Measurements from ENCODE around the gene SART3. TPM values are rescaled to one million over a fixed set of nuclear protein-coding genes. Genes with fewer than 3 reads are reported as not detected.

Gene SART3
- total and polyA plus RNA-seq, 2 of the 13 experiments (the other 11 are each of a cell fraction or from before 2014, with no cell fraction given), result 16.1 to 69.9 TPM

DNA sequence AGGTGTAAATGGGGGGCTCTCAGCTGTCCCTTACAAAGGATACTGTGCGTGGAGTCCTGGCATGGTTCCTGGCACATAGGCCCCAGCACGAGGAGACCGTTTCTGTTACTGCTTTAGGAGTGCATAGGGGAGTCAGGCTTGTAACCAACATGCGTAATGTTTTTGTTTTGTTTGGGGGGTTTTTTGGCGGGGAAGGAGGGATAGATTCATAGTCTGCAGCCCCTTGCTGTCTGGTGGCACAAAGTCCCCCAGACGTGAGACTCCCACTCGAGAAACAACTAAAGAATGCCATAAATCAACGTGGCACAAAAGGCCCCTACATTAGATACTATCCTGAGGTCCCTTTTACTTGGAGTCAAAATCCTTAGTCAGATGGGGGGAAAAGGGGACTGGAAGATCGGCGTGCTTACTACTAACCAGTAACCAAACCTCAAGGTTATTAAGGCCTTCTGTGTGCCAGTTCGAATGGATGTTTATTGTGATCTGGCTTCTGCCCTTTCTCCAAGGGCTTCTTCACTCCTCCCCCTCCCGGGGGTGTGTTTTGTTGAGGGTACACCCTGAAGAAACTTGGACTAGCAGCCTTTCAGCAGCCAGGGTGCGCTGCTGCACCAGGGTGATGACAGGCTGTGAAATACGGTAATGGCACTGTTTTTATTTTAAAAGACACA lies 2.3 kb upstream of the SART3 start (continued):
- TF ChIP-seq, protein P1, sequence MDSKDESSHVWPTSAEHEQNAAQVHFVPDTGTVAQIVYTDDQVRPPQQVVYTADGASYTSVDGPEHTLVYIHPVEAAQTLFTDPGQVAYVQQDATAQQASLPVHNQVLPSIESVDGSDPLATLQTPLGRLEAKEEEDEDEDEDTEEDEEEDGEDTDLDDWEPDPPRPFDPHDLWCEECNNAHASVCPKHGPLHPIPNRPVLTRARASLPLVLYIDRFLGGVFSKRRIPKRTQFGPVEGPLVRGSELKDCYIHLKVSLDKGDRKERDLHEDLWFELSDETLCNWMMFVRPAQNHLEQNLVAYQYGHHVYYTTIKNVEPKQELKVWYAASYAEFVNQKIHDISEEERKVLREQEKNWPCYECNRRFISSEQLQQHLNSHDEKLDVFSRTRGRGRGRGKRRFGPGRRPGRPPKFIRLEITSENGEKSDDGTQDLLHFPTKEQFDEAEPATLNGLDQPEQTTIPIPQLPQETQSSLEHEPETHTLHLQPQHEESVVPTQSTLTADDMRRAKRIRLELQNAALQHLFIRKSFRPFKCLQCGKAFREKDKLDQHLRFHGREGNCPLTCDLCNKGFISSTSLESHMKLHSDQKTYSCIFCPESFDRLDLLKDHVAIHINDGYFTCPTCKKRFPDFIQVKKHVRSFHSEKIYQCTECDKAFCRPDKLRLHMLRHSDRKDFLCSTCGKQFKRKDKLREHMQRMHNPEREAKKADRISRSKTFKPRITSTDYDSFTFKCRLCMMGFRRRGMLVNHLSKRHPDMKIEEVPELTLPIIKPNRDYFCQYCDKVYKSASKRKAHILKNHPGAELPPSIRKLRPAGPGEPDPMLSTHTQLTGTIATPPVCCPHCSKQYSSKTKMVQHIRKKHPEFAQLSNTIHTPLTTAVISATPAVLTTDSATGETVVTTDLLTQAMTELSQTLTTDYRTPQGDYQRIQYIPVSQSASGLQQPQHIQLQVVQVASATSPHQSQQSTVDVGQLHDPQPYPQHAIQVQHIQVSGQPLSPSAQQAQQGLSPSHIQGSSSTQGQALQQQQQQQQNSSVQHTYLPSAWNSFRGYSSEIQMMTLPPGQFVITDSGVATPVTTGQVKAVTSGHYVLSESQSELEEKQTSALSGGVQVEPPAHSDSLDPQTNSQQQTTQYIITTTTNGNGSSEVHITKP (CRISPR knock-in tag; IDR thresholded peaks at IDR 0.05; ENCODE audit: low read depth), result peak; percentile 59; the same call in 1 of the 2 replicates
- TF ChIP-seq CREM (IDR thresholded peaks at IDR 0.05) (peak; percentile 29; the same call in 1 of the 2 replicates), CREM (CRISPR knock-in tag; IDR thresholded peaks at IDR 0.05) (no peak), BATF2 (CRISPR knock-in tag; IDR thresholded peaks at IDR 0.05) (no peak), ZNF335 (CRISPR knock-in tag; IDR thresholded peaks at IDR 0.05) (peak; percentile 91; the same call in 1 of the 2 replicates), RAD21 (CRISPR knock-in tag; IDR thresholded peaks at IDR 0.05) (peak; percentile 77), ONECUT2 (CRISPR knock-in tag; IDR thresholded peaks at IDR 0.05) (no peak), XRCC5 (optimal IDR thresholded peaks at IDR 0.05; ENCODE audit: low read length) (peak; percentile 52), PHF21A (CRISPR knock-in tag; IDR thresholded peaks at IDR 0.05) (no peak), KLF6 (CRISPR knock-in tag; IDR thresholded peaks at IDR 0.05) (0 out of 2 replicates have a peak, but pooled peaks have one; percentile 40), ZFP36 (IDR thresholded peaks at IDR 0.05; ENCODE audit: borderline replicate concordance, low read depth, low read length, partially characterized antibody) (no peak), FOXP4 (CRISPR knock-in tag; IDR thresholded peaks at IDR 0.05) (0 out of 2 replicates have a peak, but pooled peaks have one; percentile 30)
- TF ChIP-seq, protein P2, sequence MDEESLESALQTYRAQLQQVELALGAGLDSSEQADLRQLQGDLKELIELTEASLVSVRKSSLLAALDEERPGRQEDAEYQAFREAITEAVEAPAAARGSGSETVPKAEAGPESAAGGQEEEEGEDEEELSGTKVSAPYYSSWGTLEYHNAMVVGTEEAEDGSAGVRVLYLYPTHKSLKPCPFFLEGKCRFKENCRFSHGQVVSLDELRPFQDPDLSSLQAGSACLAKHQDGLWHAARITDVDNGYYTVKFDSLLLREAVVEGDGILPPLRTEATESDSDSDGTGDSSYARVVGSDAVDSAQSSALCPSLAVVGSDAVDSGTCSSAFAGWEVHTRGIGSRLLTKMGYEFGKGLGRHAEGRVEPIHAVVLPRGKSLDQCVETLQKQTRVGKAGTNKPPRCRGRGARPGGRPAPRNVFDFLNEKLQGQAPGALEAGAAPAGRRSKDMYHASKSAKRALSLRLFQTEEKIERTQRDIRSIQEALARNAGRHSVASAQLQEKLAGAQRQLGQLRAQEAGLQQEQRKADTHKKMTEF (CRISPR knock-in tag; IDR thresholded peaks at IDR 0.05), result 0 out of 2 replicates have a peak, but pooled peaks have one; percentile 40
- TF ChIP-seq, protein P3, sequence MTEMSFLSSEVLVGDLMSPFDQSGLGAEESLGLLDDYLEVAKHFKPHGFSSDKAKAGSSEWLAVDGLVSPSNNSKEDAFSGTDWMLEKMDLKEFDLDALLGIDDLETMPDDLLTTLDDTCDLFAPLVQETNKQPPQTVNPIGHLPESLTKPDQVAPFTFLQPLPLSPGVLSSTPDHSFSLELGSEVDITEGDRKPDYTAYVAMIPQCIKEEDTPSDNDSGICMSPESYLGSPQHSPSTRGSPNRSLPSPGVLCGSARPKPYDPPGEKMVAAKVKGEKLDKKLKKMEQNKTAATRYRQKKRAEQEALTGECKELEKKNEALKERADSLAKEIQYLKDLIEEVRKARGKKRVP (CRISPR knock-in tag; IDR thresholded peaks at IDR 0.05), result peak in 1 of 2 experiments; percentile 89; a peak in 2 of 4 replicates
- TF ChIP-seq, protein P4, sequence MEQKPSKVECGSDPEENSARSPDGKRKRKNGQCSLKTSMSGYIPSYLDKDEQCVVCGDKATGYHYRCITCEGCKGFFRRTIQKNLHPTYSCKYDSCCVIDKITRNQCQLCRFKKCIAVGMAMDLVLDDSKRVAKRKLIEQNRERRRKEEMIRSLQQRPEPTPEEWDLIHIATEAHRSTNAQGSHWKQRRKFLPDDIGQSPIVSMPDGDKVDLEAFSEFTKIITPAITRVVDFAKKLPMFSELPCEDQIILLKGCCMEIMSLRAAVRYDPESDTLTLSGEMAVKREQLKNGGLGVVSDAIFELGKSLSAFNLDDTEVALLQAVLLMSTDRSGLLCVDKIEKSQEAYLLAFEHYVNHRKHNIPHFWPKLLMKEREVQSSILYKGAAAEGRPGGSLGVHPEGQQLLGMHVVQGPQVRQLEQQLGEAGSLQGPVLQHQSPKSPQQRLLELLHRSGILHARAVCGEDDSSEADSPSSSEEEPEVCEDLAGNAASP (CRISPR knock-in tag; IDR thresholded peaks at IDR 0.05; ENCODE audit: borderline replicate concordance), result peak; percentile 71; the same call in 1 of the 2 replicates
- TF ChIP-seq, protein P5, sequence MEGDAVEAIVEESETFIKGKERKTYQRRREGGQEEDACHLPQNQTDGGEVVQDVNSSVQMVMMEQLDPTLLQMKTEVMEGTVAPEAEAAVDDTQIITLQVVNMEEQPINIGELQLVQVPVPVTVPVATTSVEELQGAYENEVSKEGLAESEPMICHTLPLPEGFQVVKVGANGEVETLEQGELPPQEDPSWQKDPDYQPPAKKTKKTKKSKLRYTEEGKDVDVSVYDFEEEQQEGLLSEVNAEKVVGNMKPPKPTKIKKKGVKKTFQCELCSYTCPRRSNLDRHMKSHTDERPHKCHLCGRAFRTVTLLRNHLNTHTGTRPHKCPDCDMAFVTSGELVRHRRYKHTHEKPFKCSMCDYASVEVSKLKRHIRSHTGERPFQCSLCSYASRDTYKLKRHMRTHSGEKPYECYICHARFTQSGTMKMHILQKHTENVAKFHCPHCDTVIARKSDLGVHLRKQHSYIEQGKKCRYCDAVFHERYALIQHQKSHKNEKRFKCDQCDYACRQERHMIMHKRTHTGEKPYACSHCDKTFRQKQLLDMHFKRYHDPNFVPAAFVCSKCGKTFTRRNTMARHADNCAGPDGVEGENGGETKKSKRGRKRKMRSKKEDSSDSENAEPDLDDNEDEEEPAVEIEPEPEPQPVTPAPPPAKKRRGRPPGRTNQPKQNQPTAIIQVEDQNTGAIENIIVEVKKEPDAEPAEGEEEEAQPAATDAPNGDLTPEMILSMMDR (CRISPR knock-in tag; IDR thresholded peaks at IDR 0.05), result peak; percentile 91

Data from HepG2 (cell line).